Omental fat pad (tissue), 4 donors: Measurements from ENCODE around the gene EIF2B2. TPM values are rescaled to one million over a fixed set of nuclear protein-coding genes. Genes with fewer than 3 reads are reported as not detected.

ENCODE experiments used
- ATAC-seq: fragments of 150-250 bp; one replicate; pipeline ENCODE4 v1.9.1; 2016; ENCODE audit warnings: mild to moderate bottlenecking, moderate library complexity; ENCODE audit not compliant: low FRiP score
- DNase-seq: peaks from one replicate; pipeline ENCODE4 v3.0.0-alpha.2; 2019; ENCODE audit warnings: low spot score
- CTCF ChIP-seq, 3 donors: fragments of 450-650 bp; IDR thresholded peaks; one replicate each; pipeline ENCODE4 v1.5.1; 2016 to 2017; ENCODE audit warnings: antibody characterized with exemption in 3 of 3, mild to moderate bottlenecking in 3 of 3, moderate library complexity in 2 of 3
- total RNA-seq, 4 donors: library from RNA; depleted of rRNA; stranded (reverse); fragments of >200 nt; gene quantifications; one replicate each; pipeline ENCODE4 v1.1.0, GENCODE V29; 2016

Gene EIF2B2
- total RNA-seq, 4 donors from 2014 or later, result 23.6 to 42.0 (median 35.2) TPM

DNA sequence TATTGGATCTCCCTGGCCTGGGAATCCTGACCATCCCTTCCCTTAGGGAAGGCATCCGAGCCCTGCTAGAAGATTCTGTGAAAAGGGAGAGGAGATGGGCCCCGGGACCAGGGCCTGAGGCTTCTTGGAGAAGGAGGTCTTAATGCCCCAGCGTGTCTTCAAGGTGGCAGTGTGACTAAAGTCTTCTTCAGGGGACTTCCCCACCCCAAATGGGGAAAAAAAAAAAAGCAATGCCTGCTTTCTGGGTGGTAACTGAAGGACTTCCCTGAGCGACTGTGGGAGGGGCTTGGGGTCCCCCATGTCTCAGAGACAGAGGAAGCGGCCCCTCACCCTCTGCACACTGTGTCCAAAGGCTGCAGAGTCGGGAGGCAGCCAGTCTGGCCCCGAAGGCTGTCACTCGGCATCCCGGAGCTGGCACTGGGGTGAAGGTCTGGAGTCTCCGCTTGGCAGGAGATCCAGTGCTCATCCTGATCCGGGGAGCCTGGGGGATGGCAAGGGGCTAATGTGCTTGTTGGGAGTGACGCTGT, 39.5 kb upstream of the EIF2B2 start:
- DNase-seq, result no peak
- no peak for ATAC-seq
- TF ChIP-seq CTCF (IDR thresholded peaks at IDR 0.05), result no peak

GRCh38 chr14:74963705-74964271, 38.9 kb upstream of the EIF2B2 start:
- no peak for TF ChIP-seq CTCF (IDR thresholded peaks at IDR 0.05)
- no peak for DNase-seq
- ATAC-seq, result no peak

DNA sequence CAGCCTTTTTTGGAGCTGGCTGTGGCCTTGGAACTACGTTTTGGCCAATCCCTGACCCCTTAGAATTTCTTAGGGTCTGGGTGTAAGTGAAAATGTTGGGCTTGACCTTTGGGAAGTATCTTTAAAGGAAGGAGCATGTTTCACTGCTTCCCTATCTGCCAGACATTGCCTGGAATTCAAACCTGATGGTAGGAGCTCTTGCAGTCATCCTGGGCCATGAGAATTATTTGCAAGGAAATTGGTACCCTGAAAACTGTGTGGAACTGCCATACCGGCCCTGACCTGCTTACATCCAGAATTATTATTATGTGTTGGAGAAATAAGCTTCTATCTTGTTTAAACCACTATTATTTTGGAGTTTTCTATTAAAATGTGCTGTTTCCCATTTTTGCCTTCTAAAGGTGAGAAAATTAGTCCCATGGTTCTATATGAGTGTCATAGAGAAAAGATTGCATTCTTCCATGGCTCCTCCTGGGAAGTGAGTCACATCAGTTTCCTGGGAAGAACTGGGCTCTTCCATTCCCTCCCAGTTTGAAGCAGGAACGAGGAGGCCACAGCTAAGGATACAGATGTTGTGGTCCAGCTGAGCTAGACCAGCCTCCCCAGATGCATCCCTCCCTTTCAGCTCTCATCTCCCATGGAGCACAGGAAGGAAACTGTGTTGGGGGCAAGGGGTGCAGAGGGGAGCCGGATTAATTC, 37.8 kb upstream of the EIF2B2 start:
- no peak for TF ChIP-seq CTCF (IDR thresholded peaks at IDR 0.05)
- DNase-seq, result no peak
- no peak for ATAC-seq

GRCh38 chr14:74965486-74966153, 37.1 kb upstream of the EIF2B2 start:
- no peak for TF ChIP-seq CTCF (IDR thresholded peaks at IDR 0.05)
- DNase-seq (no peak), ATAC-seq (no peak)

GRCh38 chr14:74968811-74969210, 33.9 kb upstream of the EIF2B2 start:
- ATAC-seq (no peak), DNase-seq (no peak)
- no peak for TF ChIP-seq CTCF (IDR thresholded peaks at IDR 0.05)

DNA sequence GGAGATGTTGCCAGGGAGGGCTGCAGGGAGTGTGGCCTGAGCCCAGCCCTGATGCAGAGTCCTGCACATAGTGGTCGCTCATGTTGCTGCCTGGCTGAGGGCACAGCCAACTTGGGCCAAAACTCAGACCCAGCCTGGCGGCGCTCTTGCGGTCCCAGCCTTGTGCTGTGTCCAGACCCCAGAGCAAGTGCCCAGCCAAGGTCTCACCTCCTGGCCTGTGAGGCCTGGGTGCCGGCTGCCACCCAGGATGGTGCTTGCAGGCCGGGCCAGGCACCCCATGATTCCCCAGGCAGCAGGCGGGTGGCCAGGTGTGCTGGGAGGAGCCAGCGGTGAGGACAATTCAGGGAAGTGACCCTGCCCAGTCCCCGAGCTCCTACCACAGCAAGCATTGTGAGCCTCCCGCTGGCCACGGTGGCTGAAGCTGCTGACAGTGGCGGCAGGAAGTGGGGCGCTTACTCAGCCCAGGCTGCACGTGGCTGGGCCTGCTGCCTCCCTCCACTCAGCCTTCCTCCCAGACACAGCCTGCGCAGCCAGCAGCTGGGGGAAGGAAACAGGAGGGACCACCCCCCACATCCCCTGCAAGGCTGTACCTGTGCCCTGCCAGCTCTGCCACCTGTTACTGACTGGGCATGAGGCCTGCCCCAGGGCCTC, 29.6 kb upstream of the EIF2B2 start:
- DNase-seq, result no peak
- TF ChIP-seq CTCF (IDR thresholded peaks at IDR 0.05), result no peak
- no peak for ATAC-seq
